ENCODE measurements around the gene NR3C1.

The NR3C1 gene

DNA sequence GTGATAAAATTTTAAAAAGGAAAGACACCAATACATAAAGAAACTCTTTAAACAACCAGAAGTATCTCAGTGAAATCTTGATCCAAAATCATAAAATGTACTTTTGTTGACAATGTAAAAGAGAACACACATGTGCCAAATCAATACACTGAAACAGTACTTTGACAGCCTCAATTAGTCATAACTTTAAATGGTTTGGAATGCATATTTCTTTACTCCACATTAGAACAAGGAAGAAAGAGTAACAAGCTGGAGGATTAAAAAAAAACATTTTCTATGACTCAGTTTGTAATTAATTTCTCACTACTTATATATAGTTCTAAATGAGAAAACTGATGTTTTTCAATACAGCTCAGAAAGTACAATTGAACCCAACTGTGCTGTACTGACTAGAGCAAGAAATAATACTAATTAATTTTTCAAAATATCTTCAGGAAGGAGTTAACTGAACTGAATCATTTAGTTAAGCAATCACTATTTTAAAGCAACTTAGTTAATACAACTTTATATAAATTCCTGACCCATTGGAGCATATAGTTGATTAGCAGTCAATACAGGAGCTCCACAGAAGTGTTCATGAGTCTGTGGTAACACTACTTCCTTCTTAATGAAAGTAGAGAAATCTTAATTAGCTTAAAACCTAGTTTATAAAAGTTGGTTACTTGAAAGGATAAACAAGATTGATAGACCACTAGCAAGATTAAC lies 101.0 kb downstream of the NR3C1 start:
- no peak for DNase-seq

DNA sequence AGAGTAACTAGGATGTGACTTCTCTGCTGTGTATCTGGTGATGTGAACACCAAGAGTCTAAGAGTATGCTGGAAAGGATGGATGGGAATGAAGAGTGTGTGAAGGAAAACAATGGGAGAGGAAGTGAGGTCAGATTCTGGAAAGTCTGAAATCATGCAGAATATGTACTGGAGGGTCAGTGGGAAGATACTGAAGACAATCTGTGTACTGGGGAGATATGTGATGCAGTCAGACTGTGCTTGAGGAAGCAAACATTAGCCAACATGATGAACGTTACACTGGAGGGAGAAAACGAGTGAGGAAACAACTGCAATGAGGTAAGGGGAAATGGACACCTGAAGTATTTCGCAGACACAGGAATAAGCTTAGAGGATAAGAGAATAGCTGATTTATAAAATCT lies 105.7 kb downstream of the NR3C1 start:
- DNase-seq: no peak

DNA sequence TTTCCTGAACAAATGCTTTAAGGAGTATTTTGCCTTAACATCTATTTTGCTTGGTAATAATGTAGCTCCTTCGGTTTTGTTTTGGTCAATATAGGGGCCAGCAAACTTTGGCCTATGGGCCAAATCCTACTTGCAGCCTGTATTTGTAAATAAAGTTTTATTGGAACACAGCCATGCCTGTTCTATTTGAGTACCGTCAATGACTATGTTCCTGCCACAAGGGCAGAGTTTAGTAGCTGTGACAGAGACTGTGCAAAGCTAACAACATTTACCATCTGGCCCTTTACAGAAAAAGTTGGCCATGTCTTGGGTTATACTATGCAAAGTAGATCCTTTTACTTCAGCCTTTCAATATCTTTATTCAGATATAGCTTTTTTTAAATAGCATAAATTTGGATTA lies 113.4 kb downstream of the NR3C1 start:
- no peak for DNase-seq

DNA sequence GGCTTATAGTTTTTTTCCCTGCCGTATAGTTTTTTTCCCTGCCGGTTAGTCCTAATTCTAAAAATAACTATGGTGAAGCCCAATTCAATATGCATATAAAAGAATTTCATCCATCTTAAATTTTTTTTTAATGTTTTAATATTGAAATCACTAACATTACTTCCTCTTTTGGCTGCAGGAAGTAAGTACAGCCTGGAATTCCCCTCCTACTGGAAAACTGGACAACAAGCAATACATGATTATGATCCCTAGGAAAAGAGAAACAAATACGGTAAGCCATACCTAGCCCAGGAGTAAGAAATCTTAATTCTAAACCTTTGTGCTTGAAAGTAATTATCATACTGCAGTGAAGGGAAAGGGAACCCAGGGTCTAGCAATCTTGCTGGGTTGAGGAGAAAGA lies 119.0 kb downstream of the NR3C1 start:
- DNase-seq: no peak

DNA sequence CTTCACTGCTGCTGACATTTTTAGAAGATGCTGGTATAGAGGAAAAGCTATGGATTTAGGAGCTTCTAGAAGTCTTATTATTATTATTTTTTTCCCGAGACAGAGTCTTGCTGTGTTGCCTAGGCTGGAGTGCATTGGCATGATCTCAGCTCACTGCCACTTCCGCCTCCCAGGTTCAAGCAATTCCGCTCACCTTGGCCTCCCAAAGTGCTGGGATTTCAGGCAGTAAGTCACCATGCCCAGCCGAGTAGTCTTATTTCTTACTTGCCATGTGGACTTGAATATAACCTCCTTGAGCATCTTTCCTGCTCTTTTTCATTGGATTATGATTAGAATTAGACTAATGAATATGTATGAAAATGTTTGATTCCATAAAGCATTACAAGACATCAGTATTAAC lies 119.5 kb downstream of the NR3C1 start:
- DNase-seq: no peak

DNA sequence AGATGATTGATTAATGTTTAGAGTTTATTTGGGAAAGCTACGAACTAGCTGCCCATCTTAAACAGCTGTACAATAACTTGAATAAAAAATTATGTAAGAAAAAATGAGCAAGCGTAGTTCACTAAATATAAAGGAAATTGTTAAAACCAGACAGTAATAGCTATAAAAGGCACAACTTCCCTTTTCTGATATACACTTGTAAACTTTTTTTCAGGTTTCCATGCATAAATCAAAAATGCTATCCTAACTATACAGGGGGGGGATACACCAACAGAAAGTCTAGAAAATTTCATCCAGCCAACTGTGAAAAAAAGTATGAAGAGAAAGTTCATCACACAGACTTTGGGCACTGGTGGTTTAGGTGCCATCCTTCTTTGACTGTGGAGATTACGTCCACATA lies 122.3 kb downstream of the NR3C1 start:
- no peak for DNase-seq

DNA sequence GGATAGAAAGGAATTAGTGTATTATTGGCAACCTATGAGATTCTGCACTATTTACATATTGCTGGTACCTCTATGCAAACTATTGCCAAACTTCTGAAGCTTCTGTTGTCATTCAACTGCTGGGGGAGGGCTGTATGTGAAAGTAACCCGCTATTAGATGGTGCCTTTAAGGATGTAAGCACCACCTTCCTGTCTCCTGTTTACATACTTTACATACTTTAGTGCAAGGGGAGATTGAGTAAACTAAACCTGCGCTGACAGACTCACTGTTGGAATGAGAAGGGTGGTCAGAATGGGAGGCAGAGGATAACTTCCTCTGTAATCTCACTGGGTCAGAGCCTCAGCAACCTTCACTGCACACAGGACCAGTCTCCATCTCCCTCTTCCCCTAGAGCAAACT lies 123.8 kb downstream of the NR3C1 start:
- DNase-seq: no peak

DNA sequence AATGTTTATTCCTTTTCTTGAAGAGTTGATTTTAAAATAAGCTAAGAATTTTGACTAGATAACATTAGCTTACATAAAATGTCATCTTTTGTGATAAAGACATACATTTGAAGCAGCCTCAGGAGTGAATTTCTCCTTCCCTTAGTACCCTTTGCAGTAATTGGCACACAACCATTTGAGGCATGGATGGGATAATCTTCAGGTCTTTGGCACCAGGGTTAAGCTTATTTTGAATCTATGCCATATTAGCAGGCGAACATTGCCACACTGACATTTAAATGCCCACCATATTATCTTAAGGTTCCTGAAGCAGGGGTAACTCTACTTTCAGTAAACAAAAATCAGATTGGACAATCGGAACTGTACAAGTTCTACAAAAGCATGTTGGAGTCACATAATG lies 126.0 kb downstream of the NR3C1 start:
- no peak for DNase-seq

DNA sequence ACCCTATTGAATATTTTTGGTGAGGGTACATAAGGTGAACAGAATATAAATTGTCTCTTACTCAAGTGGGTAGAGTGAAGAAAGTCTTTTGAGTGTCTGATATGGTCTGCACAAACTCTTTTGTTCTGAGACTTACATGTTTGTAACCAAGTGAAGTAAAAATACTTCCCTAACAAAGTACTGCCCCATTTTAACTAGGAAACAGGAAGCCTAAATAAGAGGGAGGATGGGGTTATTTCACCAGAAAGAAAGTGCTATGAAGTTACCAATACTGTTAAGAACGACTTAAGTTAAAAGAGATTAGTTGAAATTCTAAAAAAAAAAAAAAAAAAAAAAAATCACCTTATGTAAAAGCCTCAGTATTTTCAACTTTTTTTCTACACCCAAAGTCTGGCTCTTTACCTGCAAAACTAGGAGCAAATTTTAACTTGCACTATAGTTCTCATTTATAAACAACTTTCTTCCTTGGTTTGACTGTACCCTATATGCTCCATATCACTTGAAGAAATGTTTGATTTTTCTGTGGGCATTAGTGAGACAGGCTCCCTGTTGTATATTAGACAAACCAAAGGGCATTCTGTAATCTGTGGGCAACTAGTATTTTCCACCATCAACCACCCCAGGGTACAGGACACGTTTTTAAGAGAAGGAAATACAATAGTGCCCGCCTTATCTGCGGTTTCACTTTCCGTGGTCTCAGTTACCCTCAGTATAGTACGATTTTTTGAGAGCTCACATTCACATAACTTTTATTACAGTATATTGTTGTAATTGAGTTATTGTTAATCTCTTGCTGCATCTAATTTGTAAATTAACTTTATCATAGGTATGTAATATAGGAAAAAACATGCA lies 127.7 kb downstream of the NR3C1 start:
- no peak for DNase-seq

DNA sequence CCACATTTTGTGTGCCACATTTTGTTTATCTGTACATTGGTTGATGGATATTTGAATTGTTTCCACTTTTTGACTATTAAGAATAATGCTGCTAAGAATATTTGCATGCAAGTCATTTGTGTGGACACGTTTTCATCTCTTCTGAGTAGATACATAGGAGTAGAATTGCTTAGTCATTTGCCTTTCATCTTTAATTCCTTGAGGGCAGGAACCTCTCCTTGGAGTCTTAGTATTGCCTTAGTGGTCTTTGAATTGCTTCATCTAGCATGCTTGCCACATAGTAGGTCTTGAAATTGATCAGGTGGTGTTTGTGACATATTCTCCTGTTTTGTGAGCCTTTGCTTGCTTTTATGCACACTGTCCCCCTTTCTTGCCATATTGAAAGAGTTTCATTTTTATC lies 128.5 kb downstream of the NR3C1 start:
- no peak for DNase-seq

DNA sequence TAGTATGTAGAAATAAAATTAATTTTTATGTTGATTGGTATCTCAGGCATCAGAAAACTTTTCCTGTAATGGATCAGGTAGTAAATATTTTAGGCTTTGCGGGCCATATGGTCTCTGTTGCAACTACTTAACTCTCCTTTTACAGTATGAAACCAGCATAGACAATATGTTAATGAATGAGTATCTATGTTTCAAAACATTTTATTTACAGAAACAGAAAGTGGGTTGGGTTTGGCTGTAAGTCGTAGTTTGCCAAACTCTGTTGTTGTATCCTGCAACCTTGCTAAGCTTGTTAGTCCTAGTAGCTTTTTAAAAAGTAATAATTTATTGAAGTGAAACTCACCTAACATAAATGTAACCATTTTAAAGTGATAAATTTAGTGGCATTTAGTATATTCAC lies 132.1 kb downstream of the NR3C1 start:
- no peak for DNase-seq

DNA sequence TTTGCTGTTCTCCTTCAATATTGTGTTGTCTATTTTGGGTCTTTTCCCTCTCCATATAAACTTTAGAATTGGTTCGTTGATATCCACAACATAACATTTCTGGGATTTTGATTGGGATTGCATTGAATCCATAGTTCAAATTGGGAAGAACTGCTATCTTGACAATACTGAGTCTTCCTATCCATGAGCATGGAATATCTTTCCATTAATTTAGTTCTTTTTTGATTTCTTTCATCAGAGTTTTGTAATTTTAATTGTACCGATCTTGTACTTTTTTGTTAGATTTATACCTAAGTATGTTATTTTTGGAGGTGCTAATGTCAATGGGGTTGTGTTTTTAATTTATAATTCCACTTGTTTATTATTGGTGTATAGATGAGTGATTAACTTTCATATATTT lies 135.1 kb downstream of the NR3C1 start:
- no peak for DNase-seq

DNA sequence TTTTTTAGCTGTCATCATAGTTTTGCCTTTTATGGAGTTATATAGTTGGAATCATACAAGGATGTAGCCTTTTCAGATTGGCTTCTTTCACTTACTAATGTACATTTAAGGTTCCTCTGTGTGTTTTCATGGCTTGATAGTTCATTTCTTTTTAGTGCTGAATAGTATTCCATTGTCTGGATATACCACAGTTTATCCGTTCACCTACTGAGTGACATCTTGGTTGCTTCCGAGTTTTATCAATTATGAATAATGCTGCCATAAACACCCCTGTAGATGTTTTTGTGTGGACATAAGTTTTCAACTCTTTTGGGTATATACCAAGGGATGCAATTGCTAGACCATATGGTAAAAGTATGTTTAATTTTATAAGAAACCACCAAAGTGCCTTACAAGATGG lies 136.3 kb downstream of the NR3C1 start:
- DNase-seq: no peak

DNA sequence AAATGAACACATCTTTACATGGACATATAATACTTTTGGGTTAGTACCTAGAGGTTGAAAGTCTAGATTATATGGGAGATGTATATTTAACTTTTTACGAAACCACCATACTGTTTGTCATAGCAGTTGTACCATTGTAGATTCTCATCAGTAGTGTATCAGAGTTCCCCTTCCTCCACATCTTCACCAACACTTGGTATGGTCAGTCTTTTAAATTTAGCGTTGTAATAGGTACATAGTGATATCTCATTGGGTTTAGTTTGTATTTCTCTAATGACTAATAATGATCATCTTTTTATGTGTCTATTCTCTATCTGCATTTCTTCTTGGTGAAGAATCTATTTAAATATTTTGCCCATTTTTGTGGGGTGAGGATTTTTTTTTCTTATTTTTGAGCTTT lies 137.5 kb downstream of the NR3C1 start:
- DNase-seq: no peak

DNA sequence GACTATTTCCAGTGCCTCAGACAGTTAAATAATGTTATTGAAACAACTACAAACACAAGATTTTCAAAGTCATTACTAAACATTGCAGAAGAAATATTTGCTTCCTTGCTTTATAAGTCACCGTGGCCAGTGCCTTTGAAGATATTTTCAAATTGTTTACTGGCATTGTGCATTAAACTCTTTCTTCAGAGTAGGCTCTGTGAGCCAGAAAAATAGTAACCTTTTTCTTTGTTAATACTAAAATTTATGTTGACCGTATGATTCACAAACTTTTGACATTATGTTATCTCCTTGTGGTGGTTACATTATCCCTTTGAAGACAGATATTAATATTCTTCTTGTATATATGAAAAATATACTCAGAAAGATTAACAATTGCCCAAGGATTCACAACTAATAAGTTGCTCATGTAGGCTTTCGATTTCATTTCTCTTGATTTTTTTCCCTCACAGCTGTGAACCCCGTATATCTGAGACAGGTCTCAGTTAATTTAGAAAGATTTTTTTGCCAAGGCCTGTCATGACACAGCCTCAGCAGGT lies 140.1 kb downstream of the NR3C1 start:
- no peak for DNase-seq

DNA sequence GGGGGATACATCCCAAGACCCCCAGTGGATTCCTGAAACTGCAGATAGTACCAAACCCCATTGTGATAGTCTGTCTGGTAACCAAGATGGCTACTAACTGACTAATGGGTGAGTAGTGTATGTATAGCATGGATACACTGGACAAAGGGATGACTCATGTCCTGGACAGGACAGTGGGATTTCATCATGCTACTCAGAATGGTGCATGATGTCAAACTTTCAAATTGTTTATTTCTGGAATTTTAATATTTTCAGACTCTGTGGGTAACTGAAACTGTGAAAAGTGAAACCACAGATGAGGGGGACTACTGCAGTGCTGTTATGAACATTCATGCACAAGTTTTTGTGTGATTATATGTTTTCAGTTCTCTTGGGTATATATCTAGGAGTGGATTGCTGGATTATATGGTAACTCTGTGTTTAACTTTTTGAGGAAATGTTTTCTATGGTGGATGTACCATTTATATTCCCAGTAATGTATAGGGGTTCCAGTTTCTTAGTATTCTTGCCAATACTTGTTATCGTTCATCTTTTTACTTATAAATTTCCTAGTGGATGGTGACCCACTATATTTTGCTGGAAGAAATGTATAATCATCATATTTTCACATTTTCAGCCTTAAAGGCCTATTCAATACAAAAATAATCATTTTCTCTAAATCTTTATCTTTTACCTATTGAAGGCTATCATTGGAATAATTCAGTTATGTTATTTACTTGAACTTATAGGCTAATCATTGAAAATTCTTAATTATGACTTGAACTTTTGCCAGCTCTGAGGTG lies 140.9 kb downstream of the NR3C1 start:
- DNase-seq: no peak

DNA sequence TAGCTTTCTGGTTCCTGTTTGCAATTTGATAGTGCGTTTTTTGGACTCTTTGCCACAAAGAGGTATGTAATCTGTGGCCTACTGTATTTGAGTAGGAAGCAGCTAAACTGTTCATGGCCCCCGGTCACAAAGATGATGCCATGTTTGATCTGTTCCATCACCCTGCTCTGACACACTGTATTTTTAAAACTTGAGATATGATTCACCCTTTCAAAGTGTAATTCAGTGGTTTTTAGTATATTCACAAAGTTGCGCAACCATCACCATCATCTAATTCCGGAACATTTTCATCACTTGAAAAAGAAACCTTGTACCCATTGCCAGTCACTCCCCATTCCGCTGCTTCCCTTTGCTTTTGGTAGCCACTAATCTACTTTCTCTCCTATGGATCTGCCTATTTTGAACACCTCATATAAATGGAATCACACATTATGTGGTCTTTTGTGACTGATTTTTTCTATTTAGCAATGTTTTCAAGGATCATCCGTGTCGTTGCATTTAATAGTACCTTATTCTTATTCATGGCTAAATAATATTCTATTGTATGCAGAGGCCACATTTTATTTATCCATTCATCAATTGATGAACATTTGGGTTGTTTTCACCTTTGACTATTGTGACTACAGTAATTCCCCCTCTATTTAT lies 141.6 kb downstream of the NR3C1 start:
- no peak for DNase-seq

DNA sequence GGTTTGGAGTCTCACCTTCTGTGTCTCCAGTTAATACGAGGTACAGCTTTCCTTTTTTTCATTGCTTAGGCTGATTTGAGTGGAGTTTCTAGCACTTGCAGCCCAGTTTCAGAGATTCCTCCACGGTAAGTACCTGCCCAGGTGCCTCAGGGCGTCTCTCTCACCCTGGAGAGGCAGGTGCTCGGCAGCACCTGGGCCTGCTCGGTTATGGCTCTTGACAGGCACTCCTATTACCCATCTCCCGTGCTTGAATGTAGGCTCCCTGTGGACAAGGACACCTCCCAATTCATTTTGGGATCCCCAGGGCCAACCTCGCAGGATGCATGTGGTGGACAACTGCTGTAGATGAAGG lies 144.3 kb downstream of the NR3C1 start:
- no peak for DNase-seq

DNA sequence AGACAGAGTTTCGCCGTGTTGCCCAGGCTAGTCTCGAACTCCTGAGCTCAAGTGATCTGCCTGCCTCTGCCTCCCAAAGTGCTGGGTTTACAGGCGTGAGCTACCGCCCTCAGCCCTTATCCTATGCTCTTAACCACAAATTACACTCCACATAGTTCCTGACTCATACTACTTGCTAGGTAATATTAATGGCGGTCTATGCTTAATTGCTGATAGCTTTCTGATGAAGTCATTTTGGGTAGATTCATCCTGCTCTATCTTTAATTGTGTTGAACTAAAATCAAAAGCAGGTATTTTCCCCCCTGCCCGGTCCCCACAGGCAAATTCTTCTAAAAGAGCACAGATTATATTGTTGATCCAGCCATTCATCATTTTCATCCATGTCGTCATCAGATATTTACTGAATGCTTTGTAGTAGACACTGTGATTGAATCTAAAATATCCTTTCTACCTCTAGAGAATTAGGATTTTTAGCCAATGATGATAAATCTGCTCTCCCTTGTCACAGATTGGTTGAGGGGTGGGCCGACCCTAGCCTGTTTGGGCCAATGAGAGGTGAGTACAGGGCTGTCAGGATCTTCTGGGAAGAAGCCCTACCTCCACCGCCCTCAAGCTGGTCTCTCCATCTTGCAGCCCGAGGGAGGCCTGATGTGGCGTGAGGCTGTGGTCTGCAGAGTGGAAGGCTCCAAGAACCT lies 144.8 kb downstream of the NR3C1 start:
- no peak for DNase-seq

DNA sequence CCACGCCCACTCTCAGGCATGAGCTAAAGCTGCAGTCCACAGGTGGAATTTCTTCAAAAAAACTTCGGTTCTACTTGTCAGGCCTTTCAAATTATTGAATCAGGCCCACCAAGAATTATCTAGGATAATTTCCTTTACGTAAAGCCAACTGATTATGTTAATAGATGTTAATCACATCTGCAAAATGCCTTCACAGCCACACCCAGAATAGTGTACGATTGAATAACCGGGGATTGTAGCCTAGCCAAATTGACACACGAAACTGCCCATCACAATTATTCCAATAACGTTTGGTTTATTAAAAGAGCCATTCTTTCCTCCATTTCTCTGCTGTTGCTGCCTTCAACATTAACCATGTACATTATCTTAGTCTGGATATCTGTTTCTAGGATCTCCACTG lies 148.7 kb downstream of the NR3C1 start:
- DNase-seq: no peak

DNA sequence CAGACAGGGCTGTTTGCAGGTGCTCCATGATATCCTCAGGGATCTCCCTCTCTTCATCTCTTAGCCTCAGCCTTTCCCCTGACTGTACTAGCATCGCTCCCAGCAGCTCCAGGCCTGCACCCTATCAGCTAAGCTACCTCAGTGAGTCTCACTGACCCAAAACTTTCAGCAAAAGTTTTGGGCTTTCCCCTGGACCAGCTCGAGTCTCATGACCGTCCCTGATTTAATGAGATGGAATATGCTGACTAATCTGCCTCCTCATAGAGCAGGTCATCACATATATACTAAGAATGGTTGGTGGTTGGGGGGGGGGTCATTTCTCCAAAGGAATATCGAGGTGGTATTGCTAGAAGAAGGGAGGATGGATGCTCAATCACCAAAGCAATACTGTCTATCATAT lies 151.5 kb downstream of the NR3C1 start:
- DNase-seq: no peak

DNA sequence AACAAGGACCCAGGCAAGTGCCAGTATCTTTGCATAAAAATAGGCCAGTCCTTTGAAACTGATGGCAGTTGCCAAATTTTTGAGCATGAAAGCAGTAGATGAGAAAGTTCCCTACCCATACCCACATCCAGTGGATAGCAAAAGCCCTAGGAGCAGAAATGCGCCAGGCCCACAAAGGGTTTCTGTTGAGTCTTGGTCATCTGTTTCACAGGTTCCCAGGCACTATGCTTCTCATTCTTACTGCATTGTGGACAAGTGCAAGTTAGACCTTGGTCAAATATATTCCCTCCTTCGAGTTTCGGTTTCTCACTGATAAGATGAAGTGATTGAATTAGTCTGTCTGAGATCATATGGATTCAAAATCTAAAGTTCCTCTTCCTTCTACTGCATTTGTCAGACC lies 152.3 kb downstream of the NR3C1 start:
- DNase-seq: no peak

DNA sequence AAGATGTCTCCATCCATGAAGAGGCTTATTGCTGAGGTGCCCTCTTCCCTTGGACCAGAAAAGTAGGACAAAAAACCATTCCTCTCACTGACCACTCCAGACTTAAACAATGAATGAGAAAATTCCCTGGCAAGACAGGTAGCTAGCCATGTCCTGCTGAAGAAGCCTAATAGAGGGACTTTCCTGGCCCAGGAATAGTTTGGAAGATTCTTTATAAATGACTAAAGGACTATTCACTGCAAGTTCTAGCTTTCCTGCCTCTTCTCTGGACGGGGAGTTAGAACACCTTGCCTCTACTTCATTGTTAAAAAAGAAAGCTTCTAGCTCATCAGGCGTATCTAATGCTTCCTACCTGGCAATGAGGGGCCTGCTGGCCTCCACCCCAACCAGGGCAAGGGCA lies 153.6 kb downstream of the NR3C1 start:
- no peak for DNase-seq
